ENCODE data around the gene PFKFB3.

DNA sequence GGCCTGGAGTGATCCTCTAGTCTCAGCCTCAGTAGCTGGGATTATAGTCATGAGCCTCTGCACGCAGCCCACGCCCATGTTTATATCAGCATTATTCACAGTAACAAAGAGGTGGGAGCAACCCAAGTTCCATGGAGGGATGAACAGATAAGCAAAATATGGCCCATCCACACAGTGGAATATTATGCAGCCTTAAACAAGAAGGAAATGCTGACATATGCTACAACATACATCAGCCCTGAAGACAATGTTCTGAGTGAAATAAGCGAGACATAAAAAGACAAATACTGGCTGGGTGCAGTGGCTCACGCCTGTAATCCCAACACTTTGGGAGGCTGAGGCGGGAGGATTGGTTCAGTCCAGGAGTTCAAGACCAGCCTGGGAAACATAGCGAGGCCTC, 21.5 kb upstream of the PFKFB3 start:
- TF ChIP-seq, protein P1, sequence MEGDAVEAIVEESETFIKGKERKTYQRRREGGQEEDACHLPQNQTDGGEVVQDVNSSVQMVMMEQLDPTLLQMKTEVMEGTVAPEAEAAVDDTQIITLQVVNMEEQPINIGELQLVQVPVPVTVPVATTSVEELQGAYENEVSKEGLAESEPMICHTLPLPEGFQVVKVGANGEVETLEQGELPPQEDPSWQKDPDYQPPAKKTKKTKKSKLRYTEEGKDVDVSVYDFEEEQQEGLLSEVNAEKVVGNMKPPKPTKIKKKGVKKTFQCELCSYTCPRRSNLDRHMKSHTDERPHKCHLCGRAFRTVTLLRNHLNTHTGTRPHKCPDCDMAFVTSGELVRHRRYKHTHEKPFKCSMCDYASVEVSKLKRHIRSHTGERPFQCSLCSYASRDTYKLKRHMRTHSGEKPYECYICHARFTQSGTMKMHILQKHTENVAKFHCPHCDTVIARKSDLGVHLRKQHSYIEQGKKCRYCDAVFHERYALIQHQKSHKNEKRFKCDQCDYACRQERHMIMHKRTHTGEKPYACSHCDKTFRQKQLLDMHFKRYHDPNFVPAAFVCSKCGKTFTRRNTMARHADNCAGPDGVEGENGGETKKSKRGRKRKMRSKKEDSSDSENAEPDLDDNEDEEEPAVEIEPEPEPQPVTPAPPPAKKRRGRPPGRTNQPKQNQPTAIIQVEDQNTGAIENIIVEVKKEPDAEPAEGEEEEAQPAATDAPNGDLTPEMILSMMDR (IDR thresholded peaks at IDR 0.05; ENCODE audit: insufficient read depth, low read length): no peak
- TF ChIP-seq POLR2AphosphoS5 (IDR thresholded peaks at IDR 0.05; ENCODE audit: low read depth) (no peak), GABPA (IDR thresholded peaks at IDR 0.05; ENCODE audit: low read depth) (no peak), SPI1 (IDR thresholded peaks at IDR 0.05; ENCODE audit: borderline replicate concordance, low read depth) (no peak)
- TF ChIP-seq, protein P2, sequence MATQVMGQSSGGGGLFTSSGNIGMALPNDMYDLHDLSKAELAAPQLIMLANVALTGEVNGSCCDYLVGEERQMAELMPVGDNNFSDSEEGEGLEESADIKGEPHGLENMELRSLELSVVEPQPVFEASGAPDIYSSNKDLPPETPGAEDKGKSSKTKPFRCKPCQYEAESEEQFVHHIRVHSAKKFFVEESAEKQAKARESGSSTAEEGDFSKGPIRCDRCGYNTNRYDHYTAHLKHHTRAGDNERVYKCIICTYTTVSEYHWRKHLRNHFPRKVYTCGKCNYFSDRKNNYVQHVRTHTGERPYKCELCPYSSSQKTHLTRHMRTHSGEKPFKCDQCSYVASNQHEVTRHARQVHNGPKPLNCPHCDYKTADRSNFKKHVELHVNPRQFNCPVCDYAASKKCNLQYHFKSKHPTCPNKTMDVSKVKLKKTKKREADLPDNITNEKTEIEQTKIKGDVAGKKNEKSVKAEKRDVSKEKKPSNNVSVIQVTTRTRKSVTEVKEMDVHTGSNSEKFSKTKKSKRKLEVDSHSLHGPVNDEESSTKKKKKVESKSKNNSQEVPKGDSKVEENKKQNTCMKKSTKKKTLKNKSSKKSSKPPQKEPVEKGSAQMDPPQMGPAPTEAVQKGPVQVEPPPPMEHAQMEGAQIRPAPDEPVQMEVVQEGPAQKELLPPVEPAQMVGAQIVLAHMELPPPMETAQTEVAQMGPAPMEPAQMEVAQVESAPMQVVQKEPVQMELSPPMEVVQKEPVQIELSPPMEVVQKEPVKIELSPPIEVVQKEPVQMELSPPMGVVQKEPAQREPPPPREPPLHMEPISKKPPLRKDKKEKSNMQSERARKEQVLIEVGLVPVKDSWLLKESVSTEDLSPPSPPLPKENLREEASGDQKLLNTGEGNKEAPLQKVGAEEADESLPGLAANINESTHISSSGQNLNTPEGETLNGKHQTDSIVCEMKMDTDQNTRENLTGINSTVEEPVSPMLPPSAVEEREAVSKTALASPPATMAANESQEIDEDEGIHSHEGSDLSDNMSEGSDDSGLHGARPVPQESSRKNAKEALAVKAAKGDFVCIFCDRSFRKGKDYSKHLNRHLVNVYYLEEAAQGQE (IDR thresholded peaks at IDR 0.05; ENCODE audit: insufficient replicate concordance, low read depth): no peak

All from HL-60 (cell line).